SHP77 (cell line): Measurements from ENCODE around the gene NEDD4L.
"Not testable (repeated sequence)": the region's sequence is repeated elsewhere in the genome, so short reads cannot be mapped to it uniquely, and the experiment has no call there.

Experiments used
- DNase-seq, 2 experiments: peaks; one replicate each; lab custom pipeline; 2025; lab: John Stamatoyannopoulos, UW

Gene NEDD4L

GRCh38 chr18:58418361-58418760, 374.3 kb downstream of the NEDD4L start:
- DNase-seq = no peak

GRCh38 chr18:58419587-58420199, 375.7 kb downstream of the NEDD4L start:
- no peak for DNase-seq

- no peak for DNase-seq
Observed at GRCh38 chr18:58426611-58427010, 382.6 kb downstream of the NEDD4L start.

- no peak for DNase-seq
Observed at GRCh38 chr18:58427321-58427720, 383.3 kb downstream of the NEDD4L start.

- DNase-seq = no peak
Observed at GRCh38 chr18:58429442-58429841, 385.4 kb downstream of the NEDD4L start.

GRCh38 chr18:58431215-58431614, 387.2 kb downstream of the NEDD4L start:
- DNase-seq = no peak

- no peak for DNase-seq
Observed at GRCh38 chr18:58432050-58432727, 388.2 kb downstream of the NEDD4L start.

- not testable (repeated sequence) for DNase-seq
Observed at GRCh38 chr18:58435221-58436005, 391.4 kb downstream of the NEDD4L start.

GRCh38 chr18:58438161-58438957, 394.3 kb downstream of the NEDD4L start:
- DNase-seq = no peak

- DNase-seq = no peak
Observed at GRCh38 chr18:58438958-58439300, 394.9 kb downstream of the NEDD4L start.

GRCh38 chr18:58443671-58444070, 399.6 kb downstream of the NEDD4L start:
- DNase-seq = no peak

GRCh38 chr18:58446391-58447060, 402.5 kb downstream of the NEDD4L start:
- no peak for DNase-seq

- DNase-seq = no peak
Observed at GRCh38 chr18:58447402-58448095, 403.5 kb downstream of the NEDD4L start.

GRCh38 chr18:58449464-58449863, 405.4 kb downstream of the NEDD4L start:
- no peak for DNase-seq
